WTC11 (cell line): ENCODE results near the gene SLC22A12. TPM values are rescaled to one million over a fixed set of nuclear protein-coding genes. Genes with fewer than 3 reads are reported as not detected.

Experiments
- ATAC-seq: fragments of 200-7000 bp; cut with Tn5 transposase; 2 replicates; pipeline ENCODE4 v1.10.0; 2021; ENCODE audit warnings: mild to moderate bottlenecking, moderate library complexity
- CTCF ChIA-PET: fragments of 300-600 bp; sonication (Branson Sonifier 250); formaldehyde crosslinking; loops from one replicate; lab custom pipeline; 2021; ENCODE audit warnings: antibody characterized with exemption; lab: Charles Lee
- POLR2A ChIA-PET: fragments of 350-600 bp; sonication (Branson Sonifier 250); formaldehyde crosslinking; loops from one replicate; lab custom pipeline; 2021; ENCODE audit warnings: antibody characterized with exemption; lab: Charles Lee
- DNase-seq: peaks from one replicate; pipeline ENCODE4 v3.0.0; 2021; ENCODE audit warnings: low spot score
- H3K27ac Mint-ChIP-seq: 2 replicates; pipeline ENCODE4 v1.8.0; 2021; ENCODE audit warnings: mixed read lengths
- H3K27me3 Mint-ChIP-seq: 2 replicates; pipeline ENCODE4 v1.8.0; 2021; ENCODE audit warnings: low read depth, mild to moderate bottlenecking, moderate library complexity, mixed read lengths
- H3K36me3 Mint-ChIP-seq: 2 replicates; pipeline ENCODE4 v1.8.0; 2021; ENCODE audit warnings: mixed read lengths
- H3K4me1 Mint-ChIP-seq: 2 replicates; pipeline ENCODE4 v1.8.0; 2022; ENCODE audit warnings: mixed read lengths
- H3K4me3 Mint-ChIP-seq: 2 replicates; pipeline ENCODE4 v1.8.0; 2021; ENCODE audit warnings: mild to moderate bottlenecking, moderate library complexity, mixed read lengths
- H3K9me3 Mint-ChIP-seq: 2 replicates; pipeline ENCODE4 v1.8.0; 2021; ENCODE audit warnings: mixed read lengths
- ARID4B ChIP-seq: sonication (generic); formaldehyde crosslinking; IDR thresholded peaks from 2 replicates; pipeline ENCODE4 v1.8.0; 2023; ENCODE audit warnings: missing genetic modification reagents, mild to moderate bottlenecking, borderline replicate concordance
- ATF1 ChIP-seq: sonication (generic); formaldehyde crosslinking; IDR thresholded peaks from 2 replicates; pipeline ENCODE4 v1.8.1; 2023; ENCODE audit warnings: mild to moderate bottlenecking, moderate library complexity, missing genetic modification reagents
- CTCF ChIP-seq: fragments of 200-600 bp; IDR thresholded peaks from 2 replicates; pipeline ENCODE4 v1.8.0; 2022; ENCODE audit warnings: antibody characterized with exemption
- E2F4 ChIP-seq: sonication (generic); formaldehyde crosslinking; IDR thresholded peaks from 2 replicates; pipeline ENCODE4 v1.8.1; 2022; ENCODE audit warnings: low read depth, mild to moderate bottlenecking, moderate library complexity, missing genetic modification reagents, borderline replicate concordance
- E2F5 ChIP-seq: sonication (generic); formaldehyde crosslinking; IDR thresholded peaks from 2 replicates; pipeline ENCODE4 v1.8.1; 2022; ENCODE audit warnings: mild to moderate bottlenecking, moderate library complexity, missing genetic modification reagents
- GTF2I ChIP-seq: fragments of 250-450 bp; sonication (Bioruptor Pico); conservative IDR thresholded peaks from 2 replicates; pipeline ENCODE4 v1.4.0; 2021; ENCODE audit warnings: mild to moderate bottlenecking
- NFYB ChIP-seq: sonication (generic); formaldehyde crosslinking; conservative IDR thresholded peaks from 2 replicates; pipeline ENCODE4 v1.8.0; 2022; ENCODE audit warnings: low read depth, missing genetic modification reagents
- NR2C2 ChIP-seq: sonication (generic); formaldehyde crosslinking; IDR thresholded peaks from 2 replicates; pipeline ENCODE4 v1.8.0; 2022; ENCODE audit warnings: mild to moderate bottlenecking, missing genetic modification reagents
- PREB ChIP-seq: sonication (generic); formaldehyde crosslinking; IDR thresholded peaks from 2 replicates; pipeline ENCODE4 v1.8.1; 2022; ENCODE audit warnings: mild to moderate bottlenecking, missing genetic modification reagents, moderate library complexity, borderline replicate concordance
- TEAD1 ChIP-seq: sonication (generic); formaldehyde crosslinking; IDR thresholded peaks from 2 replicates; pipeline ENCODE4 v1.8.0; 2022; ENCODE audit warnings: mild to moderate bottlenecking, missing genetic modification reagents
- TP53 ChIP-seq: sonication (generic); formaldehyde crosslinking; IDR thresholded peaks from 2 replicates; pipeline ENCODE4 v1.8.1; 2023; ENCODE audit warnings: mild to moderate bottlenecking, missing genetic modification reagents
- ZMAT4 ChIP-seq: fragments of 250-450 bp; sonication (Bioruptor Pico); IDR thresholded peaks from 2 replicates; pipeline ENCODE4 v1.9.0; 2021; ENCODE audit warnings: mild to moderate bottlenecking
- ZNF121 ChIP-seq: sonication (generic); formaldehyde crosslinking; IDR thresholded peaks from 2 replicates; pipeline ENCODE4 v1.8.0; 2023; ENCODE audit warnings: missing genetic modification reagents
- ZNF317 ChIP-seq: sonication (generic); formaldehyde crosslinking; IDR thresholded peaks from 2 replicates; pipeline ENCODE4 v1.8.1; 2023; ENCODE audit warnings: low read depth, mild to moderate bottlenecking, moderate library complexity, missing genetic modification reagents, borderline replicate concordance
- ZNF532 ChIP-seq: fragments of 250-450 bp; sonication (Bioruptor Pico); IDR thresholded peaks from 2 replicates; pipeline ENCODE4 v1.9.0; 2021; ENCODE audit warnings: mild to moderate bottlenecking, borderline replicate concordance
- total RNA-seq: library from RNA; stranded (reverse); gene quantifications from 3 replicates; pipeline ENCODE4 v1.2.3, GENCODE V29; 2021

The SLC22A12 gene
- total RNA-seq, 1 experiment from 2014 or later = not detected

- TF ChIP-seq ARID4B (CRISPR knock-in tag) (no peak), E2F5 (no peak), ZNF532 (CRISPR knock-in tag) (no peak), GTF2I (CRISPR knock-in tag) (no peak), TP53 (CRISPR knock-in tag) (no peak), ZNF317 (CRISPR knock-in tag) (no peak), NFYB (CRISPR knock-in tag) (no peak), TEAD1 (CRISPR knock-in tag) (no peak), ATF1 (CRISPR knock-in tag) (no peak)
- TF ChIP-seq, all 79 proteins: peak for 0
Measured at GRCh38 chr11:64546176-64546575, 44.8 kb upstream of the SLC22A12 start (continued).

- ATAC-seq (no peak), DNase-seq (no peak)
- no peaks in the 10 kb centered on the region for H3K36me3 Mint-ChIP-seq
- no peak overlapping the region for H3K4me3 Mint-ChIP-seq
- CTCF ChIA-PET = interaction anchor here (1.1 to 1.6 kb wide), 3 partner anchors 31 to 104 kb away, joined by 3 to 4 read pairs (median 3); no protein-coding TSS in a partner anchor
- H3K9me3 Mint-ChIP-seq = peaks cover 6% of the 10 kb centered on the region
- no peak overlapping the region for H3K27ac Mint-ChIP-seq
- peaks cover 11% of the 10 kb centered on the region for H3K27me3 Mint-ChIP-seq
- no peaks in the 10 kb centered on the region for H3K4me1 Mint-ChIP-seq
- POLR2A ChIA-PET = no interaction called here
- no peak for TF ChIP-seq ARID4B (CRISPR knock-in tag)
- no peak for TF ChIP-seq NR2C2 (CRISPR knock-in tag)
- TF ChIP-seq ZNF121 = no peak
- no peak for TF ChIP-seq PREB
- no peak for TF ChIP-seq CTCF
- TF ChIP-seq E2F4 (CRISPR knock-in tag) = no peak
- TF ChIP-seq ZMAT4 = no peak
Measured at GRCh38 chr11:64546600-64546999, 44.4 kb upstream of the SLC22A12 start.
